Fibroblast of lung (primary cell): ENCODE data around the gene OR5AL1.

Experiments
- CTCF ChIP-seq, 2 donors: IDR thresholded peaks in 1 of 2; conservative IDR thresholded peaks in 1 of 2; 1 replicate in 1 of 2; 2 replicates in 1 of 2; pipeline ENCODE4 v1.5.1; 2011 to 2012; ENCODE audit warnings: low read length in 2 of 2, control low read depth in 1 of 2, inconsistent platforms in 1 of 2, low read depth in 1 of 2, mild to moderate bottlenecking in 1 of 2
- EZH2 ChIP-seq: IDR thresholded peaks from 2 replicates; pipeline ENCODE4 v1.5.1; 2012; ENCODE audit warnings: low read length, control low read depth, mild to moderate bottlenecking; ENCODE audit errors: missing control alignments

- TF ChIP-seq CTCF (conservative IDR thresholded peaks at IDR 0.05 in 1 of 2, IDR thresholded peaks at IDR 0.05 in 1 of 2; ENCODE audit: low read depth in 1 of 2, low read length in 2 of 2) (no peak), EZH2 (no peak)
Measured at GRCh38 chr11:56396047-56396446, 16.4 kb upstream of the OR5AL1 start.
